Transverse colon (tissue), 4 donors: Measurements from ENCODE around the gene LRP8. TPM values are rescaled to one million over a fixed set of nuclear protein-coding genes. Genes with fewer than 3 reads are reported as not detected.

Experiments
- DNase-seq: peaks from one replicate; pipeline ENCODE4 v3.0.0-alpha.2; 2019
- H3K27ac ChIP-seq, 4 donors: fragments of 200-600 bp; sonication (generic); 2 replicates each; pipeline ENCODE4 v1.5.1; 2016 to 2018; ENCODE audit warnings: inconsistent platforms in 4 of 4
- H3K27me3 ChIP-seq: fragments of 200-600 bp; sonication (generic); 2 replicates; pipeline ENCODE4 v1.5.1; 2017; ENCODE audit warnings: inconsistent platforms
- H3K36me3 ChIP-seq, 4 donors: fragments of 200-600 bp; sonication (generic); 2 replicates each; pipeline ENCODE4 v1.5.1; 2017 to 2019; ENCODE audit warnings: inconsistent platforms in 4 of 4
- H3K4me1 ChIP-seq, 4 donors: fragments of 200-600 bp; sonication (generic); 2 replicates each; pipeline ENCODE4 v1.5.1; 2017 to 2020; ENCODE audit warnings: inconsistent platforms in 4 of 4
- H3K4me3 ChIP-seq, 4 donors: fragments of 200-600 bp; sonication (generic); 1 replicate in 1 of 4; 2 replicates in 3 of 4; pipeline versions ENCODE4 v1.5.1 to v1.6.1; 2017 to 2019; ENCODE audit warnings: inconsistent platforms in 4 of 4
- H3K9me3 ChIP-seq, 2 donors: fragments of 200-600 bp; sonication (generic); 2 replicates each; pipeline ENCODE4 v1.5.1; 2017 to 2019; ENCODE audit warnings: inconsistent platforms in 2 of 2
- CTCF ChIP-seq, 5 experiments: fragments of 200-600 bp in 3 of 5; fragments of 450-650 bp in 2 of 5; sonication (generic) in 3 of 5; IDR thresholded peaks; 1 replicate in 2 of 5; 2 replicates in 3 of 5; pipeline ENCODE4 v1.5.1; 2016 to 2017; ENCODE audit warnings: antibody characterized with exemption in 5 of 5, inconsistent platforms in 3 of 5, mild to moderate bottlenecking in 2 of 5, moderate library complexity in 1 of 5
- EP300 ChIP-seq: sonication (generic); formaldehyde crosslinking; IDR thresholded peaks from one replicate; pipeline ENCODE4 v1.6.1; 2017; ENCODE audit warnings: antibody characterized with exemption, low read depth
- POLR2A ChIP-seq: fragments of 450-650 bp; IDR thresholded peaks from one replicate; pipeline ENCODE4 v1.6.1; 2016; ENCODE audit warnings: antibody characterized with exemption, mild to moderate bottlenecking, moderate library complexity
- POLR2AphosphoS5 ChIP-seq, 3 donors: sonication (generic); formaldehyde crosslinking; IDR thresholded peaks; one replicate each; pipeline ENCODE4 v1.6.1; 2016; ENCODE audit warnings: antibody characterized with exemption in 3 of 3
- WGBS, 2 donors: methylation state at CpG; one replicate each; pipeline ENCODE4 v1.1.5; 2018; ENCODE audit warnings: low coverage in 1 of 2; 5-methylcytosine and 5-hydroxymethylcytosine counted together
- in situ Hi-C, 4 donors: fragments of 200-750 bp; cut with MboI; loops; one replicate each; pipeline versions ENCODE4 v1.15.0 to v1.15.1; 2017; ENCODE audit warnings: low sequenced_read_pairs in 3 of 4, low pct_ligation_motif_present in 1 of 4, low pct_unique_long_range_greater_than_20kb in 1 of 4
- intact Hi-C: fragments of 100-400 bp; cut with DNase I; formaldehyde crosslinking; loops from one replicate; pipeline ENCODE4 v1.15.1; 2023; ENCODE audit warnings: low total_unique reads
- total RNA-seq, 4 donors: library from RNA; depleted of rRNA; stranded (reverse); fragments of >200 nt; gene quantifications; one replicate each; pipeline ENCODE4 v1.1.0, GENCODE V29; 2016

LRP8 gene
- total RNA-seq, 4 donors from 2014 or later = 0.37 to 10.7 (median 1.4) TPM

GRCh38 chr1:53310847-53311681 is 16.8 kb downstream of the LRP8 start:
- in situ Hi-C loops (no loop called here), intact Hi-C loops (no loop called here)
- DNase-seq = no peak
- no peaks in the 10 kb centered on the region for H3K9me3 ChIP-seq
- H3K4me1 ChIP-seq = no peaks in the 10 kb centered on the region
- H3K27ac ChIP-seq = no peak overlapping the region
- TF ChIP-seq CTCF (IDR thresholded peaks at IDR 0.05) (no peak), POLR2A (no peak), EP300 (no peak), POLR2AphosphoS5 (IDR thresholded peaks at IDR 0.05) (no peak)
- 60 to 89% methylated on average over 2 to 14 of the region's 15 CpGs for WGBS, 2 donors
- no peak overlapping the region for H3K4me3 ChIP-seq
- no peaks in the 10 kb centered on the region for H3K36me3 ChIP-seq
- H3K27me3 ChIP-seq = no peaks in the 10 kb centered on the region

DNA sequence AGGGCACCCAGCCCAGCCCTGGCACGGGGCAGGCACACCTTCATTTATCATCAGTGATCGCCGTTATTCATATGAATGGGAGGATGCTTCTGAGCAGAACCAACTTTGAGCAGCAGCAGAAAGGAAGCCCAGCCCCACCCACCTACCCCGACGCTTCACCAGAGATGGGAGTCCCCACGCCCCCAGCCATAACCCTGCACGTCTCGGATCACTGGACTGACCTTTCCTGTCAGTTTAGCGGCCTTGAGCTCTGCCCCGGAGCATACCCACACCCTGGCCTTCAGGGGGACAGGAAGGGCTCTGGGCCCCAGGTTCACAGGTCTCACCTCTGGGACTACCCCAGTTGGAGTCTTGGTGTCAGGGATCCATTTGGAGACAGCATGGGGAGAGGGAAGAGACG is 18.1 kb downstream of the LRP8 start:
- intact Hi-C loops (no loop called here), in situ Hi-C loops (no loop called here)
- no peak for DNase-seq
- no peak overlapping the region for H3K27ac ChIP-seq
- WGBS, 2 donors = 80 to 93% methylated on average over 3 to 10 of the region's 11 CpGs
- H3K4me3 ChIP-seq = no peak overlapping the region
- no peaks in the 10 kb centered on the region for H3K27me3 ChIP-seq
- TF ChIP-seq POLR2AphosphoS5 (IDR thresholded peaks at IDR 0.05) (no peak), POLR2A (no peak), CTCF (IDR thresholded peaks at IDR 0.05) (no peak), EP300 (no peak)
- no peaks in the 10 kb centered on the region for H3K36me3 ChIP-seq
- H3K4me1 ChIP-seq = no peaks in the 10 kb centered on the region
- no peaks in the 10 kb centered on the region for H3K9me3 ChIP-seq

- intact Hi-C loops (no loop called here), in situ Hi-C loops (no loop called here)
- Histone ChIP-seq H3K9me3 (no peaks in the 10 kb centered on the region), H3K27me3 (no peaks in the 10 kb centered on the region), H3K4me1 (no peaks in the 10 kb centered on the region), H3K4me3 (no peak overlapping the region), H3K27ac (no peak overlapping the region), H3K36me3 (no peaks in the 10 kb centered on the region)
- TF ChIP-seq POLR2AphosphoS5 (IDR thresholded peaks at IDR 0.05) (no peak), CTCF (IDR thresholded peaks at IDR 0.05) (no peak), POLR2A (no peak)
- DNase-seq = no peak
- 74 to 100% methylated on average over 1 to 8 of the region's 8 CpGs for WGBS, 2 donors
Observed at GRCh38 chr1:53308506-53308905, 19.4 kb downstream of the LRP8 start.

DNA sequence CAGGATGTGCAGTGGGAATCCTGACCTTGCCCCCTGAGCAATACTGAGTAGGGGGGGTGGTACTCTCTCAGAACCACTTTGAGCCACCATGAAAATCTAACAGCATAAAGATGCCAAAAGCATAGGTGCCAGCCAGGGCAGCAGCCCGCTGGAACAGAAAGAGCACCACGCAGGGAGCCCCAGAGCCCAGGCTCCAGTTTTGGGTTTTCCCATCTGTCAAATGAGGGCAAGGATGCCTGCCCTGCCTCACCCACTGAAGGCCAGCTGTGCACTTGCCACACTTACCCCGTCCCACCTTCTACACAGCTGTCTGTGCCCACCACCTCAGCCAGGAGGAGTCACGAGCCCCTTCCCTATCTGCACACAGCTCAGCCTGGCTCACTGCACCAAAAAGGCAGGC is 20.8 kb downstream of the LRP8 start:
- 90% methylated on average over 4 of the region's 4 CpGs; no CpG with 5 or more reads in 1 of the 2 donors for WGBS, 2 donors
- H3K9me3 ChIP-seq = no peaks in the 10 kb centered on the region
- no peak overlapping the region for H3K4me3 ChIP-seq
- no peaks in the 10 kb centered on the region for H3K4me1 ChIP-seq
- no peak for DNase-seq
- H3K27me3 ChIP-seq = no peaks in the 10 kb centered on the region
- H3K36me3 ChIP-seq = no peaks in the 10 kb centered on the region
- intact Hi-C loops = no loop called here
- no peak for TF ChIP-seq POLR2A
- TF ChIP-seq EP300 = no peak
- TF ChIP-seq CTCF (IDR thresholded peaks at IDR 0.05) = no peak
- no peak for TF ChIP-seq POLR2AphosphoS5 (IDR thresholded peaks at IDR 0.05)
- in situ Hi-C loops = no loop called here
- H3K27ac ChIP-seq = no peak overlapping the region
